GM19324 (cell line): Measurements from ENCODE around the gene ALOX12.
"Not testable (repeated sequence)": the region's sequence is repeated elsewhere in the genome, so short reads cannot be mapped to it uniquely, and the experiment has no call there.

Source experiments
- ATAC-seq: cut with Tn5 transposase; IDR thresholded peaks from one replicate; pipeline ENCODE4 v1.9.1; 2021; ENCODE audit warnings: mild to moderate bottlenecking, moderate library complexity; ENCODE audit not compliant: unreplicated experiment, low FRiP score

ALOX12 gene

DNA sequence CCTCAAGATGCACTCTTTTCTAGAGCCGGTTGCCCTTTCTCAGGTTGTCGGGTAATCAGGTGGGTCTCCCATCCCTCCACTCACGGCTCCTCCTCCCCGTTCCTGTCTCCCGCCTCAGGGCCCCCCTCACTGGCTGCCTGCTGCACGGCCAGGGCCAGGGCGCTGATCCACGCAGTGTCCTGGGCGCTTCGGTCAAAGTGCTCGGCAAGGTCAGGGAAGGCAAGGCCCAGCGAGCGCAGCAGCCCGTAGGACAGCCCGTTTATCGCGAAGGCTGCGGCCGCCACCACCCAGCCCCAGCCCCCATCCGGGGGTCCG, 47.3 kb downstream of the ALOX12 start:
- no peak for ATAC-seq

DNA sequence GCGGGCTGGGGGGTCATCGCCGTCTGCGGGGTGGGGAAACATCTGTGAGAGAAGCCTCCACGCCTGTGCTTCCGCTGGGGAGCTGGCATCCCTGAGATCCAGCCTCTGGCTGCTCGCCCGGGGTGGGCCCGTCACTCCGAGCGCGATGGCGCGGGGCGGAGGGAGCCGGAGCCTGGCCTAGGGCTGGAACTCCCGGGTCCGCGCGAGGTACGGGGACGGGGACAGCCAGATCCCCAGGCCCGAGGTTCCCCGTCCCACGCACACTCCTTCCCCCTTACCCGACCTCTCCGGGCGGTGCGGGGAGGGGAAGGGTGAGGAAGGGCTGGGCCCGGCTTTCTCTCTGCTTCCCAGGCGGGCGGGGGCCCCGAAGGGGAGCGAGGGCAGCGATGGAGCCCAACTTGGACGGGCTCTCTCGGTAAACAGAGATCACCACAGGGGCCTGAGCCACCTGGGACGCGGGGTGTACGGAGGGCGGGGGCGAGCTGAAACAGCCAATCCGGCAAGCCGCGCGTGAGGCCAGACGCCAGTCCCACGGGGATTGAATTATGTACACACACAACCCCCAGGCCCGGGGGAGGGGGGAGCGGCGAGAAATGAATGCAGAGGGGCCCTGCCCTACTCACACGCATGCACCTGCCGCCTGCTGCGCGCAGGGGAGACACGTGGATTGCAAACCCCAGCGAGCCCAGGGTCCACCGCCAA, 47.8 kb downstream of the ALOX12 start, which contains the start of gene SLC16A11:
TSS of gene SLC16A11 (minus strand) at position 596 of the 702 bp plus-strand sequence. CDS start at position 17, 579 bp downstream.
- ATAC-seq: no peak

DNA sequence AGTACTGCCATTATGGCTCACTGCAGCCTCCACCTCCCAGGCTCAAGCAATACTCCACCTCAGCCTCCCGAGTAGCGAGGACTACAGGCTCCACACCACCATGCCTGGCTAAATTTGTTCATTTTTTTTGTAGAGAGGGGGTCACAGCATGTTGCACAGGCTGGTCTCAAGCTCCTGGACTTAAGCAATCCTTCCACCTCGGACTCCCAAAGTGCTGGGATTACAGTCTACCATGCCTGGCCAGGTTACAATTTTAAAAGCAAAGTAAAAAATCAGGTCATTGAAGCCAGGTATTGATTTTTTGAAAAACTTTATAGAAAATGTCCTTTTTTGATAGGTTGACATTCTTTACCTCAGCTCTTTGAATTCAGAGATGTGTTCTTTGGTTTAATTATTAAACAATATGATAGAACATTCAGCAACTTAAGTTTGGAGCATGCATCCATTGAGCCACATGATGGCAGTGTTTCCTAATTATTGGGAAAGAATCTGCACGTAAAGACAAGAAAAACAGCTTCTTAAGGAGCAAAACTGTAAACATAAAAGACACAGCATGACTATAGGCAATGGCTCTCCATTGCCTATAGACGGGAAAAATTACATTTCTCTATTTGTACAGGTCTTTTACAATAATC, 49.8 kb downstream of the ALOX12 start:
- no peak for ATAC-seq

DNA sequence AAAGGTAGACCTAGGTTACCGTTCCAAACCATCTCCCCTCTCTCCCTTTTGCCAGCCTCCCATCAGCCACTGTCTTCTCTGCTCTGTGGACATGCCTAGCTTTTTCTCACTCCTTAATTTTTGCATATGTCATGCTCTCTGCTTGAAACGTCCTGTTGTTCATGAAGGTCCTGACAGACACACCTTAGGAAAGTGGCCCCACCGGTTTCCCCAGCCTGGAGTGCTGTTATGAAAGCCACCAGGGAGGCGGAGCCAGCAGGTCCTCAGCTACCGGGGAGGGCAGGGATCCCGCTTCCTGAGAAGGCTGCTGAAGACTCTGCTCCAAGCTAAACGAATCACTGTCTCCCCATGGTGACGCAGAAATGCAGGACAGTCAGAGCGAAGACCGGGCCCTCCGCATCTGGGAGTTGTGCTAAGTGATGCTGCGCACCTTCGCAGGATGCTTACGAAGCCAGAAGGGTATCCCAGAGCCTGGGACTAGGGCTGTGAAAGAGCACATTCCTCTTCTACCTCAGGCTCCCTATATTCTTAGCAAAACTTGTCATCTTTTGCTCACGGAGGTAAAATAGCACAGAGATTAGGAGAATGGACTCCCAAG, 50.4 kb downstream of the ALOX12 start:
- ATAC-seq: no peak

DNA sequence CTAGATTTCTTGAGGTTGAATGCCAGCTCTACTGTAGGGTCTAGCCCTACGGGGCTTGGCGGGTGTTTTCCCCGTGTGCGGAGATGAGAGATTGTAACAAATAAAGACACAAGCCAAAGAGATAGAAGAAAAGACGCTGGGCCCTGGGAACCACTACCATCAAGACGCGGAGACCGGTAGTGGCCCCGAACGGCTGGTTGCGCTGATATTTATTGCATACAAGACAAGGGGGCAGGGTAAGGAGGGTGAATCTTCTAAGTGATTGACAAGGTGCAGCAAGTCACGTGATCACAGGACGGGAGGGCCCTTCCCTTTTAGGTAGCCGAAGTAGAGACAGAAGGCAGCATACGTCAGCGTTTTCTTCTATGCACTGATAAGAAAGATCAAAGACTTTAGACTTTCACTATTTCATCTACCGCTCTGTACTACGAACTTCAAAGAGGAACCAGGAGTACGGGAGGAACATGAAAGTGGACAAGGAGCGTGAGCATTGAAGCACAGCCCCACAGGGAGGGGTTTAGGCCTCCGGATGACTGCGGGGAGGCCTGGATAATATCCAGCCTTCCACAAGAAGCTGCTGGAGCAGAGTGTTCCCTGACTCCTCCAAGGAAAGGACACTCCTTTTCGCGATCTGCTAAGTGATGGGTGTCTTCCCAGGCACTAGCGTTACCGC, 51.0 kb downstream of the ALOX12 start:
- ATAC-seq: not testable (repeated sequence)

DNA sequence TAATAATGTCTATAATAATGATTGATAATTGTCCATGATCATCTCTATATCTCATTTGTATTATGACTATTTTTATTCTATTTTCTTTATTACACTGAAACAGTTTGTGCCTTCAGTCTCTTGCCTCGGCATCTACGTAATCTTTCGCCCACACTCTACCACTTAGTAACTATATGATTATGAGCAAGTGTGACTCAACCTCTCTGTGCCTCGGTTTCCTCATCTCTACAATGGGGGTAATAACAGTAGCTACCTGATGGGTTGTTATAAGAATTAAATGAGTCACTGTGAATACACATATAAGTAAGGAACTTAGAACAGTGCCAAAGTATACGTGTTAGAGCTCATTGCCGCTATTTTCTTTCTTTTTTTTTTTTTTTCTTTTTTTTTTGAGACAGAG, 51.7 kb downstream of the ALOX12 start:
- ATAC-seq: no peak

DNA sequence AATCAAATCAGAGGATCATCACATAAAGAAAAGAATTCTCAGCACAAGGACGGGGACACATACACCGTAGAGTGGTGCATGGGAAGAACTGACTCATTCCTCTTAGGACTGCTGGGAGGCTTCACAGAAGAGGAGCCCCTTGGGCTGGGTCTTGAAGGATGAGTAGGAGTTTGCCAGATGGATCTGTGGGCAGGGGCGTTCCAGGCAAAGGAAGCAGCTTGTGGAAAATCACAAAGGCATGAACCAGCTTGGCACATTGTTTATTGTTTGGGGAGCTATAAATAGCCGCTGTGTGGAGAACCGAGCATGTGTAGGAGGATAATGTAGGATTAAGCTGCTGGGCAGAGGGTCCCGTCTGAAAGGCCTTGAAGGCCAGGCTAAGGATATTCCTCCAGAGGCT, 53.1 kb downstream of the ALOX12 start:
- ATAC-seq: no peak

DNA sequence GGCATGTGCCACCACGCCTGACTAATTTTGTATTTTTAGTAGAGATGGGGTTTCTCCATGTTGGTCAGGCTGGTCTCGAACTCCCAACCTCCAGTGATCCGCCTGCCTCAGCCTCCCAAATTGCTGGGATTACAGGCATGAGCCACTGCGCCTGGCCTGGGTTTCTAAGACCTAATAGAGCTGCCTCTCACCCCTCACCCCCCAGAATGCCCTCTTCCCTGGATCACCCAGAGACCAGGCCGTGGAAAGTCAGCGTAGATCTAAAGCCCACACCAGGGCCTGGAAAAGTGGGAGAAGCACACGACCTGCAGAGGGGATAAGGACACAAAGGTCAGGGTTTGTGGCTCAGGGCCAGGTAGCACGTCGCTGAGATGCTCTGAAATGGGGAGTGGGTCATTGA, 54.7 kb downstream of the ALOX12 start:
- ATAC-seq: not testable (repeated sequence)

DNA sequence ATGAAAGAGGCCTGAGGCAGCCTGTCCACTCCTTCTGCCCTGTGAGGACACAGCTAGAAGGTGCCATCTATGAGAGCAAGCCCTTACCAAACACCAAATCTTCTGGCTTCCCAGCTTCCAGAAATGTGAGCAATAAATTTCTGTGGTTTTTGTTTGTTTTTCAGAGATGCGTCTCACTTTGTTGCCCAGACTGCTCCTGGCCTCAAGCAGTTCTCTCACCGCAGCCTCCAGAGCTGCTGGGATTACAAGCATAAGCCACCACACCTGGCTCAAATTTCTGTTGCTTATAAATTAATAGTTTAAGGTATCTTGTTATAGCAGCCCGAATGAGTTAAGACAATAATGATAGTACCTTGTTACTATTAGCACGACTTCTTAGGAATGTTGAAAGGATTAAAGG, 60.5 kb downstream of the ALOX12 start:
- no peak for ATAC-seq

DNA sequence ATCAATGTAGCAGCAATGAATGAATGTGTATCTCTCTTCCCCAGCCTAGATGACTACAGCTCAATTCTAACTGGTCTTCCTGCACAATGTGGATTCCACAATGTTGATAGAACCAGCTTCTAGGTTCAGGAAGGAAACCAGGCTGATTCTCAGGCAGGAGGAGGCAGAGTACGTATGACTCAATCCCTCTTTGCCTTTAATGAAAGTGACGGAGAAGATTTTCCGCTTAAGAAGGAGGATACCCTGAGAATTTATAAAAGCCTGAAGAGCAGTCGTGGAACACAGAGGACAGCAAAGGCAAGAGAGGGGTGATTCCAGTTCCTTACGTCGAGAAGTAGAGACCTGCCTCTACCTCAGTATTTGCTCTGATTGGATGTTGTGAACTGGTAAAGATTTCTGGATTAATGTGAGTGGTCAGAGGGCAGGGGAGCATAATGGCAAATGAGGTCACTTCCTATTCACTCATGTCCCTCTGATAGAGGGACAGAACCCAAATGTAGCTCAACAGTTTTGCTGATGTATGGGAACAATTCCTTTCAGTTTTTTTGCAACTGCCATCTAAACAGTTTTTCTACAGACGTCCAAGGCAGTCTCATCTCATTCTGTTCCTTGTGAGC, 63.1 kb downstream of the ALOX12 start:
- ATAC-seq: no peak
